ENCODE results near the gene MSI2. TPM values are rescaled to one million over a fixed set of nuclear protein-coding genes. Genes with fewer than 3 reads are reported as not detected.

Gene MSI2
- total RNA-seq, 1 donor from 2014 or later: 110 TPM

GRCh38 chr17:57625957-57626356 is 369.6 kb downstream of the MSI2 start:
- peak; percentile 4 for ATAC-seq (ENCODE audit: poor library complexity)
- no peak for DNase-seq
- intact Hi-C loops (cut with DNase I): no loop called here

- ATAC-seq (ENCODE audit: poor library complexity) (peak; percentile 59), DNase-seq (no peak)
- intact Hi-C loops (cut with DNase I): no loop called here
Measured at GRCh38 chr17:57626520-57627210, 370.3 kb downstream of the MSI2 start.

GRCh38 chr17:57627591-57627990 is 371.3 kb downstream of the MSI2 start:
- intact Hi-C loops (cut with DNase I): no loop called here

GRCh38 chr17:57628421-57628820 is 372.1 kb downstream of the MSI2 start:
- DNase-seq (no peak), ATAC-seq (ENCODE audit: poor library complexity) (no peak)
- intact Hi-C loops (cut with DNase I): no loop called here

More at GRCh38 chr17:57627591-57627990, 371.3 kb downstream of the MSI2 start:
- ATAC-seq (ENCODE audit: poor library complexity) (no peak), DNase-seq (no peak)

- intact Hi-C loops (cut with DNase I): no loop called here
Measured at GRCh38 chr17:57629470-57629869, 373.1 kb downstream of the MSI2 start.

GRCh38 chr17:57629886-57630285 is 373.6 kb downstream of the MSI2 start:
- intact Hi-C loops (cut with DNase I): no loop called here
- ATAC-seq (ENCODE audit: poor library complexity) (no peak), DNase-seq (no peak)

More at GRCh38 chr17:57629470-57629869, 373.1 kb downstream of the MSI2 start:
- ATAC-seq (ENCODE audit: poor library complexity) (no peak), DNase-seq (no peak)

- ATAC-seq (ENCODE audit: poor library complexity): no peak
- DNase-seq: no peak
- intact Hi-C loops (cut with DNase I): no loop called here
Measured at GRCh38 chr17:57630736-57631135, 374.4 kb downstream of the MSI2 start.

- intact Hi-C loops (cut with DNase I): no loop called here
- ATAC-seq (ENCODE audit: poor library complexity) (no peak), DNase-seq (no peak)
Measured at GRCh38 chr17:57631871-57632270, 375.5 kb downstream of the MSI2 start.

GRCh38 chr17:57632294-57632693 is 376.0 kb downstream of the MSI2 start:
- no peak for DNase-seq

GRCh38 chr17:57633236-57633635 is 376.9 kb downstream of the MSI2 start:
- DNase-seq (no peak), ATAC-seq (ENCODE audit: poor library complexity) (no peak)
- intact Hi-C loops (cut with DNase I): no loop called here

More at GRCh38 chr17:57632294-57632693, 376.0 kb downstream of the MSI2 start:
- intact Hi-C loops (cut with DNase I): no loop called here
- no peak for ATAC-seq (ENCODE audit: poor library complexity)

- intact Hi-C loops (cut with DNase I): no loop called here
- no peak for ATAC-seq (ENCODE audit: poor library complexity)
- DNase-seq: no peak
Measured at GRCh38 chr17:57634713-57635465, 378.6 kb downstream of the MSI2 start.

- no peak for ATAC-seq (ENCODE audit: poor library complexity)
- DNase-seq: no peak
- intact Hi-C loops (cut with DNase I): no loop called here
Measured at GRCh38 chr17:57636274-57636673, 380.0 kb downstream of the MSI2 start.

GRCh38 chr17:57636985-57637665 is 380.8 kb downstream of the MSI2 start:
- intact Hi-C loops (cut with DNase I): no loop called here
- DNase-seq (no peak), ATAC-seq (ENCODE audit: poor library complexity) (no peak)

GRCh38 chr17:57637666-57638010 is 381.3 kb downstream of the MSI2 start:
- no peak for ATAC-seq (ENCODE audit: poor library complexity)
- no peak for DNase-seq
- intact Hi-C loops (cut with DNase I): no loop called here

GRCh38 chr17:57638284-57638683 is 382.0 kb downstream of the MSI2 start:
- intact Hi-C loops (cut with DNase I): no loop called here
- no peak for ATAC-seq (ENCODE audit: poor library complexity)
- DNase-seq: no peak

- DNase-seq (no peak), ATAC-seq (ENCODE audit: poor library complexity) (no peak)
- intact Hi-C loops (cut with DNase I): no loop called here
Measured at GRCh38 chr17:57639381-57639780, 383.1 kb downstream of the MSI2 start.

GRCh38 chr17:57640079-57640478 is 383.8 kb downstream of the MSI2 start:
- intact Hi-C loops (cut with DNase I): no loop called here
- DNase-seq (no peak), ATAC-seq (ENCODE audit: poor library complexity) (no peak)

- intact Hi-C loops (cut with DNase I): no loop called here
- DNase-seq: no peak
- ATAC-seq (ENCODE audit: poor library complexity): no peak
Measured at GRCh38 chr17:57641761-57642160, 385.4 kb downstream of the MSI2 start.

- DNase-seq (no peak), ATAC-seq (ENCODE audit: poor library complexity) (no peak)
- intact Hi-C loops (cut with DNase I): no loop called here
Measured at GRCh38 chr17:57643062-57643461, 386.7 kb downstream of the MSI2 start.

- ATAC-seq (ENCODE audit: poor library complexity): no peak
- intact Hi-C loops (cut with DNase I): no loop called here
- DNase-seq: no peak
Measured at GRCh38 chr17:57644326-57644725, 388.0 kb downstream of the MSI2 start.

All from Right ventricle myocardium superior (tissue), 1 donor.